ENCODE results near the gene ALX1. TPM values are rescaled to one million over a fixed set of nuclear protein-coding genes. Genes with fewer than 3 reads are reported as not detected.

The ALX1 gene
- polyA plus RNA-seq, 3 donors: not detected

GRCh38 chr12:85275374-85275773 is 4.6 kb upstream of the ALX1 start:
- Histone ChIP-seq H3K9ac (ENCODE audit: insufficient read depth, low read length, poor library complexity, severe bottlenecking) (no peak overlapping the region), H3K27ac (ENCODE audit: low read depth in 1 of 2, low read length in 2 of 2) (no peak overlapping the region), H3K27me3 (ENCODE audit: control insufficient read depth in 2 of 2, insufficient read depth in 2 of 2, low read length in 2 of 2) (peaks cover 65 to 93% of the 10 kb centered on the region in 2 donors), H3K4me3 (replicated peaks in 1 of 3; ENCODE audit: low read depth in 2 of 3, low read length in 3 of 3) (no peak overlapping the region), H3K9me3 (replicated peaks in 1 of 2; ENCODE audit: control insufficient read depth in 1 of 2, insufficient read depth in 1 of 2, low read length in 2 of 2) (peaks cover 0 to 30% of the 10 kb centered on the region in 2 donors), H3K79me2 (ENCODE audit: insufficient read depth, low read length) (no peaks in the 10 kb centered on the region), H3K36me3 (replicated peaks in 1 of 2; ENCODE audit: control insufficient read depth in 1 of 2, insufficient read depth in 2 of 2, low read length in 2 of 2) (no peaks in the 10 kb centered on the region), H3K4me2 (replicated peaks; ENCODE audit: extremely low read depth, low read length, poor library complexity, severe bottlenecking) (no peak overlapping the region), H2AFZ (ENCODE audit: insufficient read depth, low read depth, low read length, poor library complexity, severe bottlenecking) (no peak overlapping the region), H4K20me1 (ENCODE audit: insufficient read depth, low read length) (no peaks in the 10 kb centered on the region), H3K4me1 (ENCODE audit: control insufficient read depth in 1 of 2, insufficient read depth in 2 of 2, low read length in 2 of 2) (peaks cover 0 to 3% of the 10 kb centered on the region in 2 donors)
- intact Hi-C loops (cut with micrococcal nuclease): no loop called here
- Mint-ChIP-seq H3K27ac (no peak overlapping the region), H3K4me1 (peaks cover 7% of the 10 kb centered on the region), H3K4me3 (peak overlapping the region in 1 of 2 donors; percentile 49), H3K27me3 (ENCODE audit: low read depth in 3 of 3) (peaks cover 73 to 79% (median 73%) of the 10 kb centered on the region in 3 donors), H3K9me3 (peaks cover 0 to 19% (median 9%) of the 10 kb centered on the region in 7 donors), H3K36me3 (peaks cover 0 to 5% of the 10 kb centered on the region in 2 donors)
- DNase-seq: no peak
- WGBS (ENCODE audit: insufficient coverage): 0% methylated on average over 1 of the region's 2 CpGs
- TF ChIP-seq CTCF (IDR thresholded peaks at IDR 0.05): no peak

- no peaks in the 10 kb centered on the region for H3K36me3 ChIP-seq (replicated peaks in 1 of 2; ENCODE audit: control insufficient read depth in 1 of 2, insufficient read depth in 2 of 2, low read length in 2 of 2)
- no peak for TF ChIP-seq CTCF (IDR thresholded peaks at IDR 0.05)
- peaks cover 0 to 6% of the 10 kb centered on the region in 2 donors for H3K4me1 ChIP-seq (ENCODE audit: control insufficient read depth in 1 of 2, insufficient read depth in 2 of 2, low read length in 2 of 2)
- Mint-ChIP-seq H3K27ac (no peak overlapping the region), H3K36me3 (peaks cover 0 to 6% of the 10 kb centered on the region in 2 donors), H3K27me3 (ENCODE audit: low read depth in 3 of 3) (peaks cover 89 to 90% (median 90%) of the 10 kb centered on the region in 3 donors), H3K4me1 (peaks cover 12% of the 10 kb centered on the region), H3K4me3 (peak overlapping the region in 1 of 2 donors; percentile 30), H3K9me3 (peaks cover 0 to 22% (median 11%) of the 10 kb centered on the region in 7 donors)
- no CpG with 5 or more reads among the region's 3 CpGs for WGBS (ENCODE audit: insufficient coverage)
- no peak overlapping the region for H2AFZ ChIP-seq (ENCODE audit: insufficient read depth, low read depth, low read length, poor library complexity, severe bottlenecking)
- no peaks in the 10 kb centered on the region for H3K79me2 ChIP-seq (ENCODE audit: insufficient read depth, low read length)
- H3K9me3 ChIP-seq (replicated peaks in 1 of 2; ENCODE audit: control insufficient read depth in 1 of 2, insufficient read depth in 1 of 2, low read length in 2 of 2): peaks cover 0 to 34% of the 10 kb centered on the region in 2 donors
- H3K4me3 ChIP-seq (replicated peaks in 1 of 3; ENCODE audit: low read depth in 2 of 3, low read length in 3 of 3): no peak overlapping the region
- no peak overlapping the region for H3K9ac ChIP-seq (ENCODE audit: insufficient read depth, low read length, poor library complexity, severe bottlenecking)
- H3K27me3 ChIP-seq (ENCODE audit: control insufficient read depth in 2 of 2, insufficient read depth in 2 of 2, low read length in 2 of 2): peaks cover 74 to 99% of the 10 kb centered on the region in 2 donors
- H3K27ac ChIP-seq (ENCODE audit: low read depth in 1 of 2, low read length in 2 of 2): no peak overlapping the region
- DNase-seq: no peak
- intact Hi-C loops (cut with micrococcal nuclease): no loop called here
- no peak overlapping the region for H3K4me2 ChIP-seq (replicated peaks; ENCODE audit: extremely low read depth, low read length, poor library complexity, severe bottlenecking)
- no peaks in the 10 kb centered on the region for H4K20me1 ChIP-seq (ENCODE audit: insufficient read depth, low read length)
Measured at GRCh38 chr12:85277191-85277590, 2.8 kb upstream of the ALX1 start.

Data from CD14-positive monocyte (primary cell).